ENCODE data around the gene NTN3.

DNA sequence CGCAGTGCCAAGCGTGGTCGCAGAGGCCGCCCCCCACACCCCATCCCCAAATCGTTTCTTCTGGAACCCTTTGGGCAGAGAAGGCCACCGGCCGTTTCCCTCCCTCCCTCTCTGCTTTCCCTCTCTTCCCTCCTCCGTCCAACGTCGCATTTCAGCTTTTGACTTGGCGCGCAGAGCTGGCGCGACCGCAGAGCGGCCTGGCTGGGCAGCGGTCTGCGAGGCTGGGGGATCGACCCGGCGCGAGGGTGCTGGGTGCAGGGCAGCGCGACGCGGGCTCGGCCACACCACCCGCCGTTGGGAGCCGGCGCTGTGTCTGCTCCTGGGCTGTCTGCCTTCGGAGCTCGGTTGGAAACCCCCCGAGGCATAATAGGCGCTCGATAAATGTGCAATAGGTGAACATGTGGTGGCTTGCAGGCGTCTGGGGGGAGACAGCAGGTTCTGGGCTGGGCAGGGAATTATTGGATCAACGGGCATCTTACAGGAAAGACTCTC lies 2.8 kb upstream of the NTN3 start:
- TF ChIP-seq, protein P1, sequence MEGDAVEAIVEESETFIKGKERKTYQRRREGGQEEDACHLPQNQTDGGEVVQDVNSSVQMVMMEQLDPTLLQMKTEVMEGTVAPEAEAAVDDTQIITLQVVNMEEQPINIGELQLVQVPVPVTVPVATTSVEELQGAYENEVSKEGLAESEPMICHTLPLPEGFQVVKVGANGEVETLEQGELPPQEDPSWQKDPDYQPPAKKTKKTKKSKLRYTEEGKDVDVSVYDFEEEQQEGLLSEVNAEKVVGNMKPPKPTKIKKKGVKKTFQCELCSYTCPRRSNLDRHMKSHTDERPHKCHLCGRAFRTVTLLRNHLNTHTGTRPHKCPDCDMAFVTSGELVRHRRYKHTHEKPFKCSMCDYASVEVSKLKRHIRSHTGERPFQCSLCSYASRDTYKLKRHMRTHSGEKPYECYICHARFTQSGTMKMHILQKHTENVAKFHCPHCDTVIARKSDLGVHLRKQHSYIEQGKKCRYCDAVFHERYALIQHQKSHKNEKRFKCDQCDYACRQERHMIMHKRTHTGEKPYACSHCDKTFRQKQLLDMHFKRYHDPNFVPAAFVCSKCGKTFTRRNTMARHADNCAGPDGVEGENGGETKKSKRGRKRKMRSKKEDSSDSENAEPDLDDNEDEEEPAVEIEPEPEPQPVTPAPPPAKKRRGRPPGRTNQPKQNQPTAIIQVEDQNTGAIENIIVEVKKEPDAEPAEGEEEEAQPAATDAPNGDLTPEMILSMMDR (IDR thresholded peaks at IDR 0.05) = no peak
- TF ChIP-seq POLR2A (IDR thresholded peaks at IDR 0.05) = no peak
